ENCODE results near the gene MAJIN. TPM values are rescaled to one million over a fixed set of nuclear protein-coding genes. Genes with fewer than 3 reads are reported as not detected.

MAJIN gene
- total and polyA plus RNA-seq, 9 of the 15 experiments (the other 6 are each of a cell fraction or from before 2014, with no cell fraction given) = 0.17 to 0.83 (median 0.24) TPM; not detected in 2

GRCh38 chr11:65016705-65017104, 44.8 kb upstream of the MAJIN start (continued):
- TF ChIP-seq, protein P1, sequence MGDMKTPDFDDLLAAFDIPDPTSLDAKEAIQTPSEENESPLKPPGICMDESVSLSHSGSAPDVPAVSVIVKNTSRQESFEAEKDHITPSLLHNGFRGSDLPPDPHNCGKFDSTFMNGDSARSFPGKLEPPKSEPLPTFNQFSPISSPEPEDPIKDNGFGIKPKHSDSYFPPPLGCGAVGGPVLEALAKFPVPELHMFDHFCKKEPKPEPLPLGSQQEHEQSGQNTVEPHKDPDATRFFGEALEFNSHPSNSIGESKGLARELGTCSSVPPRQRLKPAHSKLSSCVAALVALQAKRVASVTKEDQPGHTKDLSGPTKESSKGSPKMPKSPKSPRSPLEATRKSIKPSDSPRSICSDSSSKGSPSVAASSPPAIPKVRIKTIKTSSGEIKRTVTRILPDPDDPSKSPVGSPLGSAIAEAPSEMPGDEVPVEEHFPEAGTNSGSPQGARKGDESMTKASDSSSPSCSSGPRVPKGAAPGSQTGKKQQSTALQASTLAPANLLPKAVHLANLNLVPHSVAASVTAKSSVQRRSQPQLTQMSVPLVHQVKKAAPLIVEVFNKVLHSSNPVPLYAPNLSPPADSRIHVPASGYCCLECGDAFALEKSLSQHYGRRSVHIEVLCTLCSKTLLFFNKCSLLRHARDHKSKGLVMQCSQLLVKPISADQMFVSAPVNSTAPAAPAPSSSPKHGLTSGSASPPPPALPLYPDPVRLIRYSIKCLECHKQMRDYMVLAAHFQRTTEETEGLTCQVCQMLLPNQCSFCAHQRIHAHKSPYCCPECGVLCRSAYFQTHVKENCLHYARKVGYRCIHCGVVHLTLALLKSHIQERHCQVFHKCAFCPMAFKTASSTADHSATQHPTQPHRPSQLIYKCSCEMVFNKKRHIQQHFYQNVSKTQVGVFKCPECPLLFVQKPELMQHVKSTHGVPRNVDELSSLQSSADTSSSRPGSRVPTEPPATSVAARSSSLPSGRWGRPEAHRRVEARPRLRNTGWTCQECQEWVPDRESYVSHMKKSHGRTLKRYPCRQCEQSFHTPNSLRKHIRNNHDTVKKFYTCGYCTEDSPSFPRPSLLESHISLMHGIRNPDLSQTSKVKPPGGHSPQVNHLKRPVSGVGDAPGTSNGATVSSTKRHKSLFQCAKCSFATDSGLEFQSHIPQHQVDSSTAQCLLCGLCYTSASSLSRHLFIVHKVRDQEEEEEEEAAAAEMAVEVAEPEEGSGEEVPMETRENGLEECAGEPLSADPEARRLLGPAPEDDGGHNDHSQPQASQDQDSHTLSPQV (IDR thresholded peaks at IDR 0.05) = no peak
- TF ChIP-seq ARID4B (CRISPR knock-in tag; IDR thresholded peaks at IDR 0.05) (no peak), CBX3 (IDR thresholded peaks at IDR 0.05; ENCODE audit: borderline replicate concordance in 1 of 2, low read length in 2 of 2) (no peak), CHD4 (IDR thresholded peaks at IDR 0.05; ENCODE audit: insufficient read depth, insufficient replicate concordance, low read depth, low read length, poor library complexity, severe bottlenecking) (no peak), ATF1 (CRISPR knock-in tag; IDR thresholded peaks at IDR 0.05) (no peak), ATF1 (tag; IDR thresholded peaks at IDR 0.05) (no peak), STAG1 (CRISPR knock-in tag; IDR thresholded peaks at IDR 0.05; ENCODE audit: borderline replicate concordance) (0 out of 2 replicates have a peak, but pooled peaks have one; percentile 11), BRF1 (IDR thresholded peaks at IDR 0.05; ENCODE audit: borderline replicate concordance, extremely low read depth, insufficient read length) (no peak), ZNF133 (CRISPR knock-in tag; IDR thresholded peaks at IDR 0.05) (no peak), TAF1 (IDR thresholded peaks at IDR 0.05; ENCODE audit: control insufficient read depth, extremely low read depth, insufficient read depth, low read length, severe bottlenecking) (no peak), CBFB (CRISPR knock-in tag; IDR thresholded peaks at IDR 0.05) (0 out of 2 replicates have a peak, but pooled peaks have one; percentile 36), YY1 (IDR thresholded peaks at IDR 0.05; ENCODE audit: borderline replicate concordance in 1 of 3, control insufficient read depth in 1 of 3, extremely low read depth in 1 of 3, insufficient read depth in 3 of 3, insufficient read length in 1 of 3, insufficient replicate concordance in 2 of 3, low read depth in 1 of 3, low read length in 2 of 3) (no peak)
- TF ChIP-seq, protein P2, sequence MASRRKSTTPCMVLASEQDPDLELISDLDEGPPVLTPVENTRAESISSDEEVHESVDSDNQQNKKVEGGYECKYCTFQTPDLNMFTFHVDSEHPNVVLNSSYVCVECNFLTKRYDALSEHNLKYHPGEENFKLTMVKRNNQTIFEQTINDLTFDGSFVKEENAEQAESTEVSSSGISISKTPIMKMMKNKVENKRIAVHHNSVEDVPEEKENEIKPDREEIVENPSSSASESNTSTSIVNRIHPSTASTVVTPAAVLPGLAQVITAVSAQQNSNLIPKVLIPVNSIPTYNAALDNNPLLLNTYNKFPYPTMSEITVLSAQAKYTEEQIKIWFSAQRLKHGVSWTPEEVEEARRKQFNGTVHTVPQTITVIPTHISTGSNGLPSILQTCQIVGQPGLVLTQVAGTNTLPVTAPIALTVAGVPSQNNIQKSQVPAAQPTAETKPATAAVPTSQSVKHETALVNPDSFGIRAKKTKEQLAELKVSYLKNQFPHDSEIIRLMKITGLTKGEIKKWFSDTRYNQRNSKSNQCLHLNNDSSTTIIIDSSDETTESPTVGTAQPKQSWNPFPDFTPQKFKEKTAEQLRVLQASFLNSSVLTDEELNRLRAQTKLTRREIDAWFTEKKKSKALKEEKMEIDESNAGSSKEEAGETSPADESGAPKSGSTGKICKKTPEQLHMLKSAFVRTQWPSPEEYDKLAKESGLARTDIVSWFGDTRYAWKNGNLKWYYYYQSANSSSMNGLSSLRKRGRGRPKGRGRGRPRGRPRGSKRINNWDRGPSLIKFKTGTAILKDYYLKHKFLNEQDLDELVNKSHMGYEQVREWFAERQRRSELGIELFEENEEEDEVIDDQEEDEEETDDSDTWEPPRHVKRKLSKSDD (conservative IDR thresholded peaks at IDR 0.05; ENCODE audit: low read length) = no peak
- TF ChIP-seq, protein P3, sequence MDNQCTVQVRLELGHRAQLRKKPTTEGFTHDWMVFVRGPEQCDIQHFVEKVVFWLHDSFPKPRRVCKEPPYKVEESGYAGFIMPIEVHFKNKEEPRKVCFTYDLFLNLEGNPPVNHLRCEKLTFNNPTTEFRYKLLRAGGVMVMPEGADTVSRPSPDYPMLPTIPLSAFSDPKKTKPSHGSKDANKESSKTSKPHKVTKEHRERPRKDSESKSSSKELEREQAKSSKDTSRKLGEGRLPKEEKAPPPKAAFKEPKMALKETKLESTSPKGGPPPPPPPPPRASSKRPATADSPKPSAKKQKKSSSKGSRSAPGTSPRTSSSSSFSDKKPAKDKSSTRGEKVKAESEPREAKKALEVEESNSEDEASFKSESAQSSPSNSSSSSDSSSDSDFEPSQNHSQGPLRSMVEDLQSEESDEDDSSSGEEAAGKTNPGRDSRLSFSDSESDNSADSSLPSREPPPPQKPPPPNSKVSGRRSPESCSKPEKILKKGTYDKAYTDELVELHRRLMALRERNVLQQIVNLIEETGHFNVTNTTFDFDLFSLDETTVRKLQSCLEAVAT (IDR thresholded peaks at IDR 0.05) = no peak

All from K562 (cell line).